Astrocyte (in vitro differentiated cells and primary cell): ENCODE measurements around the gene GP5. TPM values are rescaled to one million over a fixed set of nuclear protein-coding genes. Genes with fewer than 3 reads are reported as not detected.

Experiments used
- DNase-seq: peaks from one replicate; pipeline ENCODE4 v3.0.0-alpha.2; 2010; ENCODE audit warnings: low read depth
- FAIRE-seq: peaks from 2 replicates; lab custom pipeline; 2011; peaks lifted over from hg19 to GRCh38; lab: Jason Lieb, UNC
- H2AFZ ChIP-seq: 2 replicates; pipeline ENCODE4 v1.6.0; 2012; ENCODE audit warnings: low read depth, low read length, inconsistent platforms
- H3K27ac ChIP-seq: 2 replicates; pipeline ENCODE4 v1.5.1; 2011; ENCODE audit warnings: low read depth, low read length, inconsistent platforms
- H3K27me3 ChIP-seq: 2 replicates; pipeline ENCODE4 v1.6.0; 2011; ENCODE audit warnings: low read length, inconsistent platforms; ENCODE audit not compliant: insufficient read depth
- H3K36me3 ChIP-seq: 2 replicates; pipeline ENCODE4 v1.5.1; 2011; ENCODE audit warnings: low read length, inconsistent platforms; ENCODE audit not compliant: insufficient read depth
- H3K4me1 ChIP-seq: 2 replicates; pipeline ENCODE4 v1.5.1; 2011; ENCODE audit warnings: low read length, inconsistent platforms; ENCODE audit not compliant: insufficient read depth
- H3K4me2 ChIP-seq: 2 replicates; pipeline ENCODE4 v1.6.0; 2012; ENCODE audit warnings: low read length, inconsistent platforms
- H3K4me3 ChIP-seq: 2 replicates; pipeline ENCODE4 v1.5.1; 2011; ENCODE audit warnings: low read depth, mild to moderate bottlenecking, low read length, inconsistent platforms; ENCODE audit not compliant: insufficient read depth
- H3K79me2 ChIP-seq: 2 replicates; pipeline ENCODE4 v1.6.0; 2012; ENCODE audit warnings: mild to moderate bottlenecking, low read length, inconsistent platforms; ENCODE audit not compliant: insufficient read depth
- H3K9ac ChIP-seq: 2 replicates; pipeline ENCODE4 v1.6.0; 2012; ENCODE audit warnings: mild to moderate bottlenecking, low read length, inconsistent platforms
- H3K9me3 ChIP-seq: 2 replicates; pipeline ENCODE4 v1.5.1; 2012; ENCODE audit warnings: low read depth, mild to moderate bottlenecking, low read length, inconsistent platforms; ENCODE audit not compliant: insufficient read depth
- H4K20me1 ChIP-seq: 2 replicates; pipeline ENCODE4 v1.6.0; 2012; ENCODE audit warnings: low read length, inconsistent platforms; ENCODE audit not compliant: insufficient read depth
- H3K27ac Mint-ChIP-seq: one replicate; pipeline ENCODE4 v1.8.0; 2021; ENCODE audit warnings: mild to moderate bottlenecking, mixed read lengths; ENCODE audit not compliant: unreplicated experiment
- H3K27me3 Mint-ChIP-seq: one replicate; pipeline ENCODE4 v1.8.0; 2021; ENCODE audit warnings: low read depth, mixed read lengths; ENCODE audit not compliant: unreplicated experiment
- H3K36me3 Mint-ChIP-seq: one replicate; pipeline ENCODE4 v1.8.0; 2021; ENCODE audit warnings: low read depth, mixed read lengths; ENCODE audit not compliant: unreplicated experiment
- H3K4me1 Mint-ChIP-seq: one replicate; pipeline ENCODE4 v1.8.0; 2021; ENCODE audit warnings: low read depth, mixed read lengths; ENCODE audit not compliant: unreplicated experiment
- H3K4me3 Mint-ChIP-seq: one replicate; pipeline ENCODE4 v1.8.0; 2021; ENCODE audit warnings: mild to moderate bottlenecking, moderate library complexity, mixed read lengths; ENCODE audit not compliant: unreplicated experiment
- H3K9me3 Mint-ChIP-seq: one replicate; pipeline ENCODE4 v1.8.0; 2021; ENCODE audit warnings: mild to moderate bottlenecking, mixed read lengths; ENCODE audit not compliant: unreplicated experiment
- CTCF ChIP-seq: IDR thresholded peaks from 2 replicates; pipeline ENCODE4 v1.5.1; 2011; ENCODE audit warnings: low read depth, mild to moderate bottlenecking, inconsistent platforms, low read length, moderate library complexity; ENCODE audit not compliant: insufficient read depth
- EZH2 ChIP-seq: IDR thresholded peaks from 2 replicates; pipeline ENCODE4 v1.6.1; 2012; ENCODE audit warnings: mild to moderate bottlenecking, low read length, inconsistent platforms; ENCODE audit not compliant: insufficient read depth
- total RNA-seq: library from RNA; stranded (reverse); gene quantifications from 2 replicates; pipeline ENCODE4 v1.2.1, GENCODE V29; 2021

GP5 gene
- total RNA-seq, 1 donor from 2014 or later = not detected

- H3K9me3 ChIP-seq = peaks cover under 1% of the 10 kb centered on the region
- no peak overlapping the region for H3K4me3 ChIP-seq
- Mint-ChIP-seq H3K36me3 (peaks cover 2% of the 10 kb centered on the region), H3K9me3 (peaks cover 4% of the 10 kb centered on the region), H3K4me1 (no peaks in the 10 kb centered on the region), H3K27me3 (peaks cover 33% of the 10 kb centered on the region), H3K27ac (no peak overlapping the region), H3K4me3 (no peak overlapping the region)
- FAIRE-seq (no peak), DNase-seq (peak; percentile 10)
- no peaks in the 10 kb centered on the region for H3K36me3 ChIP-seq
- peaks cover 12% of the 10 kb centered on the region for H3K4me1 ChIP-seq
- H3K27me3 ChIP-seq = peaks cover 33% of the 10 kb centered on the region
- no peaks in the 10 kb centered on the region for H4K20me1 ChIP-seq
- TF ChIP-seq CTCF (no peak), EZH2 (no peak)
- no peak overlapping the region for H3K27ac ChIP-seq
- H3K4me2 ChIP-seq = peak overlapping the region; percentile 77
- H3K9ac ChIP-seq = no peak overlapping the region
- no peaks in the 10 kb centered on the region for H3K79me2 ChIP-seq
- no peak overlapping the region for H2AFZ ChIP-seq
These were observed 3.1 kb downstream of the GP5 start for GRCh38 chr3:194395778-194396538.

- H3K4me2 ChIP-seq = no peak overlapping the region
- H3K36me3 Mint-ChIP-seq = peaks cover 2% of the 10 kb centered on the region
- peaks cover 10% of the 10 kb centered on the region for H3K9me3 Mint-ChIP-seq
- FAIRE-seq (no peak), DNase-seq (no peak)
- peaks cover 33% of the 10 kb centered on the region for H3K27me3 ChIP-seq
- peaks cover 33% of the 10 kb centered on the region for H3K27me3 Mint-ChIP-seq
- TF ChIP-seq EZH2 (no peak), CTCF (no peak)
- peaks cover 3% of the 10 kb centered on the region for H3K9me3 ChIP-seq
- no peak overlapping the region for H3K4me3 Mint-ChIP-seq
- H3K79me2 ChIP-seq = no peaks in the 10 kb centered on the region
- peaks cover 12% of the 10 kb centered on the region for H3K4me1 ChIP-seq
- H3K27ac ChIP-seq = no peak overlapping the region
- H3K27ac Mint-ChIP-seq = no peak overlapping the region
- H3K4me1 Mint-ChIP-seq = no peaks in the 10 kb centered on the region
- H3K9ac ChIP-seq = no peak overlapping the region
- no peaks in the 10 kb centered on the region for H3K36me3 ChIP-seq
- H2AFZ ChIP-seq = no peak overlapping the region
- H3K4me3 ChIP-seq = no peak overlapping the region
- H4K20me1 ChIP-seq = no peaks in the 10 kb centered on the region
These were observed 3.9 kb downstream of the GP5 start for GRCh38 chr3:194395212-194395611.

- Mint-ChIP-seq H3K27me3 (peaks cover 19% of the 10 kb centered on the region), H3K4me3 (no peak overlapping the region), H3K4me1 (no peaks in the 10 kb centered on the region), H3K9me3 (peaks cover 6% of the 10 kb centered on the region), H3K27ac (no peak overlapping the region), H3K36me3 (no peaks in the 10 kb centered on the region)
- Histone ChIP-seq H4K20me1 (no peaks in the 10 kb centered on the region), H3K36me3 (no peaks in the 10 kb centered on the region), H3K4me1 (peaks cover 4% of the 10 kb centered on the region), H3K9ac (no peak overlapping the region), H3K27me3 (peaks cover 17% of the 10 kb centered on the region), H2AFZ (no peak overlapping the region), H3K4me3 (no peak overlapping the region), H3K4me2 (no peak overlapping the region), H3K9me3 (peaks cover 5% of the 10 kb centered on the region), H3K79me2 (no peaks in the 10 kb centered on the region), H3K27ac (no peak overlapping the region)
- FAIRE-seq (no peak), DNase-seq (no peak)
- no peak for TF ChIP-seq EZH2
- TF ChIP-seq CTCF = no peak
These were observed 6.5 kb downstream of the GP5 start for GRCh38 chr3:194392576-194392975.
